HepG2 (cell line): ENCODE results near the gene STC2. TPM values are rescaled to one million over a fixed set of nuclear protein-coding genes. Genes with fewer than 3 reads are reported as not detected.

ENCODE experiments used
- EP300 ChIP-seq, 3 experiments: sonication (generic) in 1 of 3; formaldehyde crosslinking in 1 of 3; IDR thresholded peaks; 2 replicates each; pipeline versions ENCODE4 v1.5.1 to v1.6.1; 2011 to 2020; ENCODE audit warnings: low read depth in 2 of 3, low read length in 2 of 3, borderline replicate concordance in 1 of 3, improper control_type of control experiment in 1 of 3, mild to moderate bottlenecking in 1 of 3, missing genetic modification reagents in 1 of 3, moderate library complexity in 1 of 3
- FOSL2 ChIP-seq: sonication (generic); formaldehyde crosslinking; IDR thresholded peaks from 2 replicates; pipeline ENCODE4 v1.4.0; 2020; ENCODE audit warnings: missing genetic modification reagents
- HNF4A ChIP-seq: sonication (generic); formaldehyde crosslinking; IDR thresholded peaks from 2 replicates; pipeline ENCODE4 v1.4.0; 2020; ENCODE audit warnings: missing genetic modification reagents
- JUND ChIP-seq: sonication (generic); formaldehyde crosslinking; IDR thresholded peaks from 2 replicates; pipeline ENCODE4 v1.8.0; 2022; ENCODE audit warnings: mild to moderate bottlenecking, missing genetic modification reagents
- NR2F2 ChIP-seq: IDR thresholded peaks from 2 replicates; pipeline ENCODE4 v1.6.1; 2012; ENCODE audit warnings: low read depth, inconsistent platforms, borderline replicate concordance
- PITX1 ChIP-seq: sonication (generic); formaldehyde crosslinking; IDR thresholded peaks from 2 replicates; pipeline ENCODE4 v1.5.1; 2020; ENCODE audit warnings: mild to moderate bottlenecking, missing genetic modification reagents
- SRY ChIP-seq: sonication (generic); formaldehyde crosslinking; IDR thresholded peaks from 2 replicates; pipeline ENCODE4 v1.8.0; 2022; ENCODE audit warnings: mild to moderate bottlenecking, missing genetic modification reagents
- ZBTB7A ChIP-seq: sonication (generic); formaldehyde crosslinking; IDR thresholded peaks from 2 replicates; pipeline ENCODE4 v1.8.0; 2022; ENCODE audit warnings: mild to moderate bottlenecking, missing genetic modification reagents
- ZNF12 ChIP-seq: sonication (generic); formaldehyde crosslinking; IDR thresholded peaks from 2 replicates; pipeline ENCODE4 v1.5.0; 2020; ENCODE audit warnings: missing genetic modification reagents
- ZNF234 ChIP-seq: sonication (generic); formaldehyde crosslinking; conservative IDR thresholded peaks from 2 replicates; pipeline ENCODE4 v1.5.1; 2020; ENCODE audit warnings: mild to moderate bottlenecking, missing genetic modification reagents
- ZNF614 ChIP-seq: IDR thresholded peaks from 2 replicates; pipeline ENCODE4 v1.6.1; 2018; ENCODE audit warnings: missing biosample characterization, missing genetic modification reagents, inconsistent platforms, borderline replicate concordance
- ZNF619 ChIP-seq: sonication (generic); formaldehyde crosslinking; IDR thresholded peaks from 2 replicates; pipeline ENCODE4 v1.4.0; 2020; ENCODE audit warnings: mild to moderate bottlenecking, missing genetic modification reagents
- ZSCAN25 ChIP-seq: sonication (generic); formaldehyde crosslinking; IDR thresholded peaks from 2 replicates; pipeline ENCODE4 v1.8.0; 2022; ENCODE audit warnings: mild to moderate bottlenecking, missing genetic modification reagents
- polyA plus RNA-seq, 8 experiments: library from polyadenylated mRNA; depleted of rRNA in 3 of 8; stranded (reverse) in 7 of 8; unstranded in 1 of 8; fragments of >200 nt; fragmentation: Illumina TruSeq in 4 of 8; extraction: Trizol in 4 of 8; gene quantifications; 2 replicates each; pipeline versions ENCODE4 v1.2.1 to v1.2.3, GENCODE V29; 2011 to 2016; ENCODE audit warnings: low read depth in 4 of 8, missing spikeins in 1 of 8, mixed read lengths in 1 of 8; ENCODE audit not compliant: insufficient read depth in 1 of 8
- total RNA-seq, 5 experiments: library from RNA; depleted of rRNA; stranded (reverse); fragments of >200 nt; fragmentation: Illumina TruSeq; extraction: Trizol; gene quantifications; 2 replicates each; pipeline ENCODE4 v1.2.3, GENCODE V29; 2016; ENCODE audit warnings: low read depth in 1 of 5
- TF ChIP-seq, protein P1 (sequence below): sonication (generic); formaldehyde crosslinking; IDR thresholded peaks from 2 replicates; pipeline ENCODE4; 2020; ENCODE audit warnings: missing genetic modification reagents, mild to moderate bottlenecking, borderline replicate concordance
- TF ChIP-seq, protein P2 (sequence below): sonication (generic); formaldehyde crosslinking; IDR thresholded peaks from 2 replicates; pipeline ENCODE4 v1.4.0; 2020; ENCODE audit warnings: missing genetic modification reagents
- TF ChIP-seq, protein P3 (sequence below): sonication (generic); formaldehyde crosslinking; IDR thresholded peaks from 2 replicates; pipeline ENCODE4 v1.4.0; 2020; ENCODE audit warnings: missing genetic modification reagents
- TF ChIP-seq, protein P4 (sequence below): sonication (generic); formaldehyde crosslinking; IDR thresholded peaks from 2 replicates; pipeline ENCODE4 v1.4.0; 2020; ENCODE audit warnings: missing genetic modification reagents
- TF ChIP-seq, protein P5 (sequence below): sonication (generic); IDR thresholded peaks from 2 replicates; pipeline ENCODE4 v1.6.1; 2016; ENCODE audit warnings: low read depth, borderline replicate concordance

STC2 gene
- total and polyA plus RNA-seq, 2 of the 13 experiments (the other 11 are each of a cell fraction or from before 2014, with no cell fraction given) = 27.1 to 69.2 TPM

DNA sequence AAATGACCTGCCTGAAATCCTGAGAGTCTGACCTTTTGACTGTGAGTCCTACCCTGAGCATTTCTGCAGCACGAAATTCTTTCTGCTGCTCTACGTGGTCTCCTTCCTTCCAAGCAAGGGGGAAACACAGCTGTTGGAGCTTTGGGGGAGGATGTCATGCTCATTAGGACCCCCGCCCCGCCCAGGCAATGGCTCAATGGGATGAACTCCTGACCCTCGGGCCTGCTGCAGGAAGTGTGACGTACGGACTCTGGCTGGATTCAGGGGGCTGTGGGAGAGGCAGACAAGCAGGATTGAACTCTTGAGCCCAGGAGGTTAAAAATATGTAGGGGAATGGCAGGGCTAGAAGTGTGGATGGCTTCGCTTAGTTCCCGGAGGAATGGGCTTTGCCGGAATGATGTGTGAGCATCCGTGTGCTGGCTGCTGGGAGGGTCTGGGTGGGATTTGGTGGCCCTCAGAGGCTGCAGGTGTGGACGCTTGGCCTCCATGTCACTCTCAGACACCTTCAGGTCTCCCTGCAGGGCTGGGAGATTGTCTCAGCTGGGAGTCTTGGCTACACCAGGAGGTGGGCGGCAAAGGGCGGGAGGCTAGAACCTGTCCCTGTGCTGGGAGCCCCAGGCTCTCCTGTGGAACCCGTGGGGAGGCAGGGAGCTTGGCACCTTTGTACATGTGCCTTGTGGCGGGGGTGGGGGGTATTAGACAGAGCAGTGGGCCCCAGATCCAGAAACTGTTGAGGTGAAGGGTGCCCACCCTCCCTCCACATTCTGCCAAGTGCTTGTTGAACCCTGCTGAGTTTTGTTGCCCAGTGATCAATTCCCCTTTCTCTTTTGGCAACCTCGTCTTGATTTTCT lies 26.3 kb downstream of the STC2 start (continued):
- TF ChIP-seq, protein P1, sequence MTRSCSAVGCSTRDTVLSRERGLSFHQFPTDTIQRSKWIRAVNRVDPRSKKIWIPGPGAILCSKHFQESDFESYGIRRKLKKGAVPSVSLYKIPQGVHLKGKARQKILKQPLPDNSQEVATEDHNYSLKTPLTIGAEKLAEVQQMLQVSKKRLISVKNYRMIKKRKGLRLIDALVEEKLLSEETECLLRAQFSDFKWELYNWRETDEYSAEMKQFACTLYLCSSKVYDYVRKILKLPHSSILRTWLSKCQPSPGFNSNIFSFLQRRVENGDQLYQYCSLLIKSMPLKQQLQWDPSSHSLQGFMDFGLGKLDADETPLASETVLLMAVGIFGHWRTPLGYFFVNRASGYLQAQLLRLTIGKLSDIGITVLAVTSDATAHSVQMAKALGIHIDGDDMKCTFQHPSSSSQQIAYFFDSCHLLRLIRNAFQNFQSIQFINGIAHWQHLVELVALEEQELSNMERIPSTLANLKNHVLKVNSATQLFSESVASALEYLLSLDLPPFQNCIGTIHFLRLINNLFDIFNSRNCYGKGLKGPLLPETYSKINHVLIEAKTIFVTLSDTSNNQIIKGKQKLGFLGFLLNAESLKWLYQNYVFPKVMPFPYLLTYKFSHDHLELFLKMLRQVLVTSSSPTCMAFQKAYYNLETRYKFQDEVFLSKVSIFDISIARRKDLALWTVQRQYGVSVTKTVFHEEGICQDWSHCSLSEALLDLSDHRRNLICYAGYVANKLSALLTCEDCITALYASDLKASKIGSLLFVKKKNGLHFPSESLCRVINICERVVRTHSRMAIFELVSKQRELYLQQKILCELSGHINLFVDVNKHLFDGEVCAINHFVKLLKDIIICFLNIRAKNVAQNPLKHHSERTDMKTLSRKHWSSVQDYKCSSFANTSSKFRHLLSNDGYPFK (CRISPR knock-in tag) = 0 out of 2 replicates have a peak, but pooled peaks have one; percentile 24
- TF ChIP-seq, protein P2, sequence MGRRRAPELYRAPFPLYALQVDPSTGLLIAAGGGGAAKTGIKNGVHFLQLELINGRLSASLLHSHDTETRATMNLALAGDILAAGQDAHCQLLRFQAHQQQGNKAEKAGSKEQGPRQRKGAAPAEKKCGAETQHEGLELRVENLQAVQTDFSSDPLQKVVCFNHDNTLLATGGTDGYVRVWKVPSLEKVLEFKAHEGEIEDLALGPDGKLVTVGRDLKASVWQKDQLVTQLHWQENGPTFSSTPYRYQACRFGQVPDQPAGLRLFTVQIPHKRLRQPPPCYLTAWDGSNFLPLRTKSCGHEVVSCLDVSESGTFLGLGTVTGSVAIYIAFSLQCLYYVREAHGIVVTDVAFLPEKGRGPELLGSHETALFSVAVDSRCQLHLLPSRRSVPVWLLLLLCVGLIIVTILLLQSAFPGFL = no peak
- TF ChIP-seq FOSL2 (CRISPR knock-in tag) = peak; percentile 16; the same call in 1 of the 2 replicates
- TF ChIP-seq ZBTB7A = peak; percentile 73
- TF ChIP-seq ZNF12 (CRISPR knock-in tag) = 0 out of 2 replicates have a peak, but pooled peaks have one; percentile 15
- TF ChIP-seq, protein P3, sequence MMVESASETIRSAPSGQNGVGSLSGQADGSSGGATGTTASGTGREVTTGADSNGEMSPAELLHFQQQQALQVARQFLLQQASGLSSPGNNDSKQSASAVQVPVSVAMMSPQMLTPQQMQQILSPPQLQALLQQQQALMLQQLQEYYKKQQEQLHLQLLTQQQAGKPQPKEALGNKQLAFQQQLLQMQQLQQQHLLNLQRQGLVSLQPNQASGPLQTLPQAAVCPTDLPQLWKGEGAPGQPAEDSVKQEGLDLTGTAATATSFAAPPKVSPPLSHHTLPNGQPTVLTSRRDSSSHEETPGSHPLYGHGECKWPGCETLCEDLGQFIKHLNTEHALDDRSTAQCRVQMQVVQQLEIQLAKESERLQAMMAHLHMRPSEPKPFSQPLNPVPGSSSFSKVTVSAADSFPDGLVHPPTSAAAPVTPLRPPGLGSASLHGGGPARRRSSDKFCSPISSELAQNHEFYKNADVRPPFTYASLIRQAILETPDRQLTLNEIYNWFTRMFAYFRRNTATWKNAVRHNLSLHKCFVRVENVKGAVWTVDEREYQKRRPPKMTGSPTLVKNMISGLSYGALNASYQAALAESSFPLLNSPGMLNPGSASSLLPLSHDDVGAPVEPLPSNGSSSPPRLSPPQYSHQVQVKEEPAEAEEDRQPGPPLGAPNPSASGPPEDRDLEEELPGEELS (CRISPR knock-in tag) = peak; percentile 22; the same call in 1 of the 2 replicates
- peak; percentile 61; the same call in 1 of the 2 replicates for TF ChIP-seq PITX1 (CRISPR knock-in tag)
- TF ChIP-seq, protein P4, sequence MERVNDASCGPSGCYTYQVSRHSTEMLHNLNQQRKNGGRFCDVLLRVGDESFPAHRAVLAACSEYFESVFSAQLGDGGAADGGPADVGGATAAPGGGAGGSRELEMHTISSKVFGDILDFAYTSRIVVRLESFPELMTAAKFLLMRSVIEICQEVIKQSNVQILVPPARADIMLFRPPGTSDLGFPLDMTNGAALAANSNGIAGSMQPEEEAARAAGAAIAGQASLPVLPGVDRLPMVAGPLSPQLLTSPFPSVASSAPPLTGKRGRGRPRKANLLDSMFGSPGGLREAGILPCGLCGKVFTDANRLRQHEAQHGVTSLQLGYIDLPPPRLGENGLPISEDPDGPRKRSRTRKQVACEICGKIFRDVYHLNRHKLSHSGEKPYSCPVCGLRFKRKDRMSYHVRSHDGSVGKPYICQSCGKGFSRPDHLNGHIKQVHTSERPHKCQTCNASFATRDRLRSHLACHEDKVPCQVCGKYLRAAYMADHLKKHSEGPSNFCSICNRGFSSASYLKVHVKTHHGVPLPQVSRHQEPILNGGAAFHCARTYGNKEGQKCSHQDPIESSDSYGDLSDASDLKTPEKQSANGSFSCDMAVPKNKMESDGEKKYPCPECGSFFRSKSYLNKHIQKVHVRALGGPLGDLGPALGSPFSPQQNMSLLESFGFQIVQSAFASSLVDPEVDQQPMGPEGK (CRISPR knock-in tag) = peak; percentile 32
- TF ChIP-seq, protein P5, sequence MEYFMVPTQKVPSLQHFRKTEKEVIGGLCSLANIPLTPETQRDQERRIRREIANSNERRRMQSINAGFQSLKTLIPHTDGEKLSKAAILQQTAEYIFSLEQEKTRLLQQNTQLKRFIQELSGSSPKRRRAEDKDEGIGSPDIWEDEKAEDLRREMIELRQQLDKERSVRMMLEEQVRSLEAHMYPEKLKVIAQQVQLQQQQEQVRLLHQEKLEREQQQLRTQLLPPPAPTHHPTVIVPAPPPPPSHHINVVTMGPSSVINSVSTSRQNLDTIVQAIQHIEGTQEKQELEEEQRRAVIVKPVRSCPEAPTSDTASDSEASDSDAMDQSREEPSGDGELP = peak; percentile 82; the same call in 1 of the 2 replicates
- TF ChIP-seq NR2F2 = peak; percentile 70; the same call in 1 of the 2 replicates
- no peak for TF ChIP-seq ZNF234
- TF ChIP-seq ZNF619 (CRISPR knock-in tag) = no peak
- TF ChIP-seq HNF4A (CRISPR knock-in tag) = peak; percentile 79
- TF ChIP-seq ZNF614 (CRISPR knock-in tag) = no peak
- peak in 1 of 2 experiments; percentile 51; a peak in 1 of 4 replicates for TF ChIP-seq EP300 (IDR thresholded peaks at IDR 0.05; ENCODE audit: low read depth in 2 of 2, low read length in 2 of 2)
- TF ChIP-seq EP300 (CRISPR knock-in tag; IDR thresholded peaks at IDR 0.05; ENCODE audit: borderline replicate concordance) = no peak
- TF ChIP-seq SRY (CRISPR knock-in tag) = 0 out of 2 replicates have a peak, but pooled peaks have one; percentile 53
- peak; percentile 54 for TF ChIP-seq ZSCAN25 (CRISPR knock-in tag)
- TF ChIP-seq JUND (CRISPR knock-in tag) = no peak
